NCI-H2227 (cell line): ENCODE data around the gene MTG1.
"Not testable (repeated sequence)": the region's sequence is repeated elsewhere in the genome, so short reads cannot be mapped to it uniquely, and the experiment has no call there.

Source experiments
- DNase-seq: peaks from one replicate; lab custom pipeline; 2025; ENCODE audit not compliant: unreplicated experiment; lab: John Stamatoyannopoulos, UW

MTG1 gene

GRCh38 chr10:133461841-133462240 lies 67.9 kb downstream of the MTG1 start:
- DNase-seq, result no peak

- DNase-seq, result no peak
Observed at GRCh38 chr10:133462512-133463305, 68.8 kb downstream of the MTG1 start.

- no peak for DNase-seq
Observed at GRCh38 chr10:133464582-133465031, 70.7 kb downstream of the MTG1 start.

- DNase-seq, result no peak
Observed at GRCh38 chr10:133465191-133465949, 71.4 kb downstream of the MTG1 start.

- DNase-seq, result no peak
Observed at GRCh38 chr10:133465950-133466474, 72.1 kb downstream of the MTG1 start.

- DNase-seq, result no peak
Observed at GRCh38 chr10:133466683-133467275, 72.8 kb downstream of the MTG1 start.

- no peak for DNase-seq
Observed at GRCh38 chr10:133467286-133467911, 73.4 kb downstream of the MTG1 start.

GRCh38 chr10:133469205-133469604 lies 75.2 kb downstream of the MTG1 start:
- not testable (repeated sequence) for DNase-seq

- no peak for DNase-seq
Observed at GRCh38 chr10:133471300-133472109, 77.5 kb downstream of the MTG1 start.
